DMS114 treated with DMSO at 0.1 percent for 48 hours (cell line): Measurements from ENCODE around the gene RHBDF2.

Experiments
- DNase-seq: peaks from one replicate; lab custom pipeline; 2025; ENCODE audit not compliant: unreplicated experiment; lab: John Stamatoyannopoulos, UW

RHBDF2 gene

DNA sequence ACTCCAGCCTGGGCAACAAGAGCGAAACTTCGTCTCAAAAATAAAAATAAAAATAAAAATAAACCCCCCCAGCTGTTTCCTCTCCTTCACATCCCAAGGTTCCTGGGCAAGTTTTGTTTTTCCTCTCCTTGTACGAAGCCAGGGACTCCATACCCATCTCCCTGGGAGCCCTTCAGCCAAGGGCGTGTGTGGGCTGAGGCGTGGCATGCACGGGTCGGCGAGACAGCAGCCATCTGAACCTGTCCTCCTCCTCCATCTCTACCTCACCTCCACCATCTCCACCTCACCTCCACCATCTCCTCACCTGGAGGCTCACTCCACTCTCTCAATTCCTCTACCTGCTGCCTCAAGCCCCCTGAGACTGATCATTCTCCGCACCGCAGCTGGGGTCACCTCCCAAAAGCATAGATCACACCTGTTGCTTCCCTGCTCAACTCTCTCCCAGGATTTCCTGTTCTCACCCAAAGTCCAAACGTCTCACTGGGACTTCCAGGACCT lies 16.9 kb downstream of the RHBDF2 start:
- no peak for DNase-seq

DNA sequence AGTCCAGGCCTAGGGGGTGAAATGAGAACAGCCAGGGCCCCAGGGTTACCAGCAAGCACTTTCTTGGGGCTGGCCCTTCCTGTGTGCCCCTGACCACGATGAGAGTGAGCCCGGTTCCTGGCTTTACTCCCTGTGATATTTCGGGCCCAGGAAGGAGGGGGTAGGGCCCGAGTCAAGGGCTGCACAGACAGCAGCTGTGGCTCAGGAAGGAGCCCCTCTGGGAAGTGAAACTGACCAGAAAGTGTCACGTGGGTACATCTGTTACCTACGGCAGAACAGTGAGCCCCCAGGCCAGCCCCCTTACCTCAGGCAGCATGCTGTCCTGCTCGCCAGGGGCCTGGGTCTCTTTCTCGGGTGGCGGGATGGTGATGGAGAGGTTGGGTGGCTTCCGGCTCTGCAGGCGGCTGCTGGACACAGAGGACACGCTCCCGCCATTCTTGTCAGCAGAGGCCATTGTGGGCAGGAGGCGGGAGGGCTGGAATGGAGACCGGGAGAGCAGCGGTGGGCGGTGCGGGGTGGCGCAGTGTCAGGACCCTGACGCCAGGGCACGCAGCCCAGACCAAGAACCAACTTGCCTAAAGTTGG lies 20.1 kb downstream of the RHBDF2 start:
- DNase-seq = no peak

DNA sequence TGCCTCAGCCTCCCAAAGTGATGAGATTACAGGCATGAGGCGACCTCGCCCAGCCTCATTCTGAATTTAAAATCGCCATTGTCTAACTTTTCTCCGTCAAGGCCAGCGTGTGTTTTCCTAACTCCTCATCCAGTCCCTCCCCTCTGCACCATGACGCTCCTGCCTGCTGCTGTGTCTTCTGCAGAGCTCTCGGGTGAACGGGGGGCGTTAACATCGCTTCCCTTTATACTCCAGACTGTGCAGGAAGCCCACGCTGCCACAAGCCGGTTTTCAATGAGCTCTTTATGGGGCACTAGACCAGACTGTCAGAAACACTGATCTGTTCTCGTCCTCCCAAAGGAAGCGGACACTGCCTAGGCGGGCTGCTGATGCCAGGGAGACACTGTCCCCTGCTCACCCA lies 20.6 kb downstream of the RHBDF2 start:
- DNase-seq = no peak

DNA sequence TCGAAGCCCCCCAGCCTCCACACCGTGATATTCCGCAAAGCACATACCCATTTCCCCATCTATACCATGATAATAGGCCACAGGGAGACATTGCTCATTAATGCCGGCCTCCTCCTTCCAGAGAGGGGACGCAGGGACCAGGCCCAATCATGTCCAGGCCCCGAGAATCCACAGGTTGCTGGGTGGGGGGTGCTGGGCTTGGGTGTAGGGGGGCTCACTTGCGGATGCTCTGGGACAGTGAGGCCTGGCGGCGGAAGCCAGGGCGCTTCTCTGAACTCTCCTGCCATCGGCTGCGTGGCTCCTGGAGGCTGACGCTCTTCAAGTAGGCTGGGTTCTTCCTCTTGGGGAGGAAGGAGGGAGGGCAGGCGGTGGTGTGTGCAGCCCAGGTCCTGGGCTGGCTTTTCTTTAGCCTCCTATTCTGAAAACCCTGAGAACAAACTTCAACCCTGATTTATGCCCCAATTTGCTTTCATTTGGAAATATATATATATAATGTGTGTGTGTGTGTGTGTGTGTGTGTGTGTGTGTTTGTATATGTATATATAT lies 21.6 kb downstream of the RHBDF2 start:
- no peak for DNase-seq

DNA sequence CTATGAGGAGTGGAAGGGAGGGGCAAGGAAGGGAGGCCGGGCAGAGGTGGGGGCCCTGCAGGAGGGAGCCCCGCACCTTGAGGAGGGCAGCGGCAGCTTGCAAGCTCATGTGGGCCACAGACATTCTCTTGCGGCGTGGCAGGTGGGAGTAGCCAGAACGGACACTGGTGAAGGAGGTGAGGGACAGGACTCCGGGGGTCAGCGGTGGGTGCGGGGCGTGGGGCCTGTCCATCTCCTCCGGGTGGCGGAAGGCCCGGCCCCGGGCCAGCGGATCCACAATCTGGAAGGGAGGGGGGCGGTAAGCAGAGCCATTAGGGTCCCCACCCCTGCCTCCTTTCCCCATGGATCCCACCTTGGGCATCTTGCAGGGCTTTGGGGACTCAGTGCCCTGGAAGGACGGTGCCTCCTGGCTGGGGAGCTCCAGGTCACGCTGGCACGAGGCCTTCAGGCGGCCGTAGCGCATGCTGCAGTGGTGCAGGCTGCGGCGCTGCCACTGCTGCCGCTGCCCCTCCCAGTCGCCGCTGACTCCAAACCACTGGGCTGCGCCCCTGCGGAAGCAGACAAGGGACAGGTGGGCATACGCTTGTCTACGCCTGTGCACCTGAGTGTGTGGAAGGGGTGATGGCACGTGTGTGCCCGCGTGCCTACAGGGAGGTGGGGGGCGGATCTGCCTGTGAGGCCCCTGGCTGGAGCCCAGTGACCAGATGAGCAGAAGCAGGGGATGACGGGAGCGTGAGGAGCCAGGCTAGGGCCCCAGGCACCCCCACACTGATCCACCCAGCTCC lies 22.3 kb downstream of the RHBDF2 start:
- DNase-seq = no peak

DNA sequence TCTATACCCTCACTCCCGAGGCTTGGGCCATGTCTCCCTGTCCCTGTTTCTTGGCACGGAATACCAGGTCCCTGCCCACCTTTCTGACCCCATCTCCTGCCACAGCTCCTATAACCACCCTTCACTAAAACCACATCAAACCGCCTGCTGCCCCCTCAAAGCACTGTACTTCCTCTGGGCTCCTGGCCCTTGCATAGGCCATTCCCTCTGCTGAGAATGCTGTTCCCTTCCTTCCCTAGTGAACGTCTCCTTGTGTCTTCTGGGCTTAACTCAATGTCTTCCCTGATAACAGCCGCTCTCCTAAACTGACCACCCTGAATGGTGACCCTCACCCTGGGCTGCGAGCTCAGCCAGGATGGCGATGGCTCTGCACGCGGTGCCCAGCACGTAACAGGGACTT lies 23.1 kb downstream of the RHBDF2 start:
- DNase-seq = no peak

DNA sequence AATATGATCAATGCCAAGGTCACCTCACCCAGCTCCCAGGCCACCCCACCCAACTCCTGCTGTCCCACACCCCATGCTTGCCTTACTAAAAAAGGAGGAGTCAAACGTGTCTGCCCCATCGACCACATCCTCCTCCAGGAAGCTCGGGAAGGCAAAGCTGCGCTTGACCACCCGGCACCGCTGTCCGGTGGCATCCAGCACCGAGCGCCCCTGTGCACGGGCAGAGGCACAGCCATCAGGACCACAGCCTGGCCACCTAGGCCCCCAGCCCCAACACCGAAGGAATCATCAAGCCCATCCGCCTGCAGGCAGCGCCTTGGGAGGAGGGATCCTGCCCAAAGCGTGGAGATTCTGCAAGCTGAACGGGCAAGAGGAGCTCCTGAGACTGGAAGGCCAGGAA lies 23.6 kb downstream of the RHBDF2 start:
- DNase-seq = no peak

DNA sequence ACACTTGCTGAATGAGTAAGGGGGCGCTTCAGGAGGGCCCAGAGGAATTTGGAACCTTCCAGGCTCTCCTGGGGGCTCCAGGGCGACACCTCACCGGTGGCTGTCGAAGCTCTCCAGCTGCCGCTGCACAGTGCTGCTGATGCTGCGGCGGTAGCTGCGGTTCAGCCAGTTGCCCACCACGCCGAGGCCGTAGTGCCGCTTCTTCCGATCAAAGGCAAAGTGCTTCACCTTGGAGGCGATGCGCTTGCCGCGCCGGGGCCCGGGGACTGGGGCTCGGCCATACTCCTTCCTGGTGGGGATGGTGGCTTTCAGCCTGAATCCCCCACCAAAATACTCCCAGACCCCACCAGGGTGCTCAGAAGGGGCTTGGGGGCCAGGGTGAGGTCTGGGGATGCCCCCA lies 24.5 kb downstream of the RHBDF2 start:
- DNase-seq = no peak

DNA sequence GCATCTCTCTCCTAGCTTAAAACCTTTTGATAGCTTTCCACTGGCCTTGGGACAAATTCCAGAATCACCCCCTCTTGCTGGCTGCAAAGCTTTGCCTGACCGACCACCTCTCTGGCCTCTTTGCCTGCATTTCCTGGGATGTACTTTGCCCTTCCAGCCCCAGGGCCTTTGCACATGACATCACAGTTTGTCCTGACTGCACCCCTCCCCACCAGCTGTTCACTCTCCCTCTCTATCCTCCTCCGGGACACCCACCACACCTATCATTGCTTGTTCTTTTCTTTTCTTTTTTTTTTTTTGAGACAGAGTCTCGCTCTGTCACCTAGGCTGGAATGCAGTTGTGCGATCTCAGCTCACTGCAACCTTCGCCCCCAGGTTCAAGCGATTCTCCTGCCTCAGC lies 25.9 kb downstream of the RHBDF2 start:
- DNase-seq = no peak

DNA sequence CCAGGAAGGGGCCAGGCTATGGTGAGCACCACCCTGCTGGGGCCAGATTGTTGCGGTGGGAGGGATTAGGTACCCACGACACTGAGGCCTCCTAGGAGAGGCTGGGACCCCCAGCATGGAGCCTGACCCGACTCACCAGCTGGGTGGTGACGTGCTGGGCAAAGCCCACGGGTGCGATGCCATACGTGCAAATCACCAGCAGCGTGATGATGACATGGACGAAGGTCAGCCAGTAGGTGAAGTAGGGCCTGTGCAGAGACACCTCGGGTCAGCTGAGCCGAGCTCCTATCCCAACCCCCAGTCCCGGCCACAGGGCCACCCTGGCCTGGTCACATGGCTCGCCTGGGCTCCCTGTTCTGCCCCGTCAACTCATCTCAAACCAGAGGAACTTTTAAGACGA lies 26.3 kb downstream of the RHBDF2 start:
- DNase-seq = no peak

DNA sequence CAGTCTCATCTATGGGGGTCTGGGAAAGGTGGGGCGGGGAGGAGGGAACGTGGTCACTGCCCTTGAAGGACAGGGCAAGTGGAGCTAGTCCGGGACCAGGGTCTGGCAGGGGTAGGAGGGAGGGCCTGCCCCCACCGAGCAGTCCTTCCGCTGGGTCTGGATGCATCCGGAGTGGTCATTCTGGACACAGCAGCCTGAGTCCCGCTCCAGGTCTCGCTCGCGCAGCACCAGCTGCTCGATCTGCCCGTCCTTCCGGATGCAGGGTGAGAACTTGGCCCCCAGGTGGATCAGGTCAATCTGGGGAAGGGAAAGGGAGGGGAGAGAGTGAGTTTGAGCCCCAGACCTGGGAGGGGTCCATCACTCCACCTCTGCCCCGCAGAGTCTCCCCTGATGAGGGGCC lies 27.0 kb downstream of the RHBDF2 start:
- no peak for DNase-seq

DNA sequence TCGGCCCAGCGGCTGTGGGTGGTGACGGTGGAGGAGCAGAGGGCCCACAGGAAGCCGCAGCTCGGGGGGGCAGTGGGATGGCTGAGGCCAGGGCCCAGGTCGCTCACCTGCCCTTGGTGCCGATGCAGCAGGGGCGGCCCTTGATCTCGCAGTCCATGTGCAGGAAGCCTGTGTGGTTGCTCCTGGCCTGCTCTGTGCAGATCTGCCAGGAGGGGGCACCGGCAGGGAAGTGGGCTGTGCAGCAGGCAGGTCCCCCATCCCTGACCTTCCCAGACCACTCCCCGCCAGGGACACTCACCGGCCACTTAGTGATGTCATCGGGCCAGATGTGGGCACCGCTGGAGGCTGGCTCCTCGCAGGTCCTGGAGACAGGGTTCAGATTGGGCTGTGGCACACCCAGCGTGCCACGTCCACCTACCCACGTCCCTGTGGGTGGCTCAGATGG lies 27.7 kb downstream of the RHBDF2 start:
- DNase-seq = no peak

DNA sequence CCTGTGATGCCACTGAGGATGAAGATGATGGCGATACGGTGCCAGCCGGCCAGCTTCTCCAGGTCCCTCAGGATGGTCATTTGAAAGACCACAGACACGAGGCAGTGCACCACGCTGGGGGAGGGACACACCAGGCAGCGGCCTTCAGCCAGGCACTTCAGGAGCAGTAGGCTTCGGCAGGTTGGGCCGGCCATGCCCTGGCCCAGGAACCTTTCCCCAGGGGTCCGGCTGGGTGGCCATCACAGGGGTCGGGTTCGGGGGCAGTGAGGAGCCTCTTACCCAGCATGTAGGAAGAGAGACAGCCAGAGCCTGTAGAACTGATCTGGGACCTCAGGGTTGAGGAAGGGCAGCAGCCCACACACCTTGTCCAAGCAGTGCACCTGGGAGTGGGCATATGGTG lies 28.5 kb downstream of the RHBDF2 start:
- no peak for DNase-seq

DNA sequence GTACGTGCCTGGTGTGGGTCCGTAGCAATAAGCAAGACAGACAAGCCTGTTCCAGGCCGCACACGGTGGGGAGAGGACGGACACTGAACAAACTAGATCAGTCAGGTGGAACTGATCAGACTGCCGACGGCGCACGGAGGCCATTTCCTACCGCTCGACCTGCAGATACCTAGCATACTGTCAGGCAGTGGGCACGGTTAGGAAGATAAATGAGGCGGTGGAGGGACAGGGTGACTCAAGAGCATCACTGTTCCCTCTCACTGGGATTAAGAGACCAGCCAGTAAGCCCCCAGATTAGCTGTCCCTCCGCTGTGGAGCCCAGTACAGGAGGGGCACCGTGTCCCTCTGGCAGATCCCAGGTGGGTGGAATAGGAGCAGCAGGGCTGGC lies 29.0 kb downstream of the RHBDF2 start:
- DNase-seq = no peak

DNA sequence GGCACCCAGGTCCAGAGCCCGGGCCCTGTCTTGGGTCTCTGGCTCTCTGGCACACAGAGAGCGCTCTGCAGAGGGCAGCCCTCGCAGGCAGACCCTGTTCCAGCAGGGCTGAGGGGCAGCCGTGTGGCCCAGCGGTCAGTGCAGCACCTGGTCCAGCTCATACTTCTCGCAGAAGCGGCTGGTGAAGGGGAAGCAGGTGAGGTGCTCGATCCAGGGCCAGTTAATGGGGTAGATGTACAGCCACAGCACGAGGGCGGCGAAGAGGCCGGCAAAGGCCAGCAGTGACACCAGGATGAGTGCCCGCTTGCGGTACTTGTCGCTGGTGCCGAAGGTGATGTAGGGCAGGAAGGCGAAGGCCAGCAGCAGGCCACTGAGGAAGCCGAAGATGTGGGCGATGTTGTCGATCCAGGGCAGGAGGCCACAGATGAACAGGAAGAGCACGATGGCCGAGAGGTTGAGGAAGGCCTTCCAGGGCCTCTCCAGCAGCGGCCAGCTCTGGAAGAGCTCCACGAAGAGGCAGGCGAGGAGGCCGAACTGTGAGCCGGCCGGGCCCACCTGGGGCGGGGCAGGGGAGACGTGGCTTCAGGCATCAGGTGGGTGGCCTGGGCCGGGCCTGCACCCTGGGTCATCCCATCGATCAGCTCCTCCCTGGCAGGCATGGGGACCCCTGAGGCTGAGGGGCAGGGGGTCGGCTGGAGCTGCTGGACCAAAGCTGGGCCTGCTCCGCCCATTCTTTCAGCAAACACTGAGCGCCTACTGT lies 29.5 kb downstream of the RHBDF2 start:
- no peak for DNase-seq

DNA sequence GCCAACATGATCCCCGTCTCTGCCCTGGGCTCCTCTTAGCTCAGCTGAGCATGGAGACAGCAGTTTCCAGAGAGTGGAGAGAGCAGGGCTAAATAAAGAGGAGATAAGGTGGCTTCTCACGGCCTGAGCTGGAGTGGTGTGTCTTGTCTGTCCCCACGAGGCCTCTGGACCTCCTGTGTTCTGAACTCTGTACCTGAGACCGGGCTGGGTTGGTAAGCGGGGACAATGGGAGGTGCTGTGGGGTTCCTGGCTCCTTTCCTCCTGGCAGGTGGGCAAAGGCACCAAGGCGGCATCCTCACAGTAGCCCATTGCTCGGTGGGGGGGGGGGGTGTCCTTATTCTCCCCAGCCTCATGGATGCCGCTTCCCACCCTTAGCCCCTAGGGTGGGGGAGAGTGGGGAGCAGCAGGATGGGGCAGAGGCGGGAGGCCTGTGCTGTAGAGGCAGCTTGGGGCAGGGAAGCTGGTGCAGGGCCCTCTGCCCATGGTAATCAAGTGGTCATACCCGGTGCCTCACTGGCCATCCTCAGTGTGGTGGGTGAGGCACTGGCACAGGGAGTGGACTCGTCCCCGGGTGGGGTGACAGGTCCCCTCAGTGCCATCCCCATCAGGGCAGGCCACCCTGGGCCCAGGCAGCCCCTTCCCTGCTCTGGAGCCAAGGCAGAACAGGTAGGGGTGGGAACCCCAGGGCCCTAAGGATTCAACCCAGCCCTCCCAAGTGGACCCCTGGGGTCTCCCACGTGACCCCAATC lies 31.1 kb downstream of the RHBDF2 start:
- no peak for DNase-seq

DNA sequence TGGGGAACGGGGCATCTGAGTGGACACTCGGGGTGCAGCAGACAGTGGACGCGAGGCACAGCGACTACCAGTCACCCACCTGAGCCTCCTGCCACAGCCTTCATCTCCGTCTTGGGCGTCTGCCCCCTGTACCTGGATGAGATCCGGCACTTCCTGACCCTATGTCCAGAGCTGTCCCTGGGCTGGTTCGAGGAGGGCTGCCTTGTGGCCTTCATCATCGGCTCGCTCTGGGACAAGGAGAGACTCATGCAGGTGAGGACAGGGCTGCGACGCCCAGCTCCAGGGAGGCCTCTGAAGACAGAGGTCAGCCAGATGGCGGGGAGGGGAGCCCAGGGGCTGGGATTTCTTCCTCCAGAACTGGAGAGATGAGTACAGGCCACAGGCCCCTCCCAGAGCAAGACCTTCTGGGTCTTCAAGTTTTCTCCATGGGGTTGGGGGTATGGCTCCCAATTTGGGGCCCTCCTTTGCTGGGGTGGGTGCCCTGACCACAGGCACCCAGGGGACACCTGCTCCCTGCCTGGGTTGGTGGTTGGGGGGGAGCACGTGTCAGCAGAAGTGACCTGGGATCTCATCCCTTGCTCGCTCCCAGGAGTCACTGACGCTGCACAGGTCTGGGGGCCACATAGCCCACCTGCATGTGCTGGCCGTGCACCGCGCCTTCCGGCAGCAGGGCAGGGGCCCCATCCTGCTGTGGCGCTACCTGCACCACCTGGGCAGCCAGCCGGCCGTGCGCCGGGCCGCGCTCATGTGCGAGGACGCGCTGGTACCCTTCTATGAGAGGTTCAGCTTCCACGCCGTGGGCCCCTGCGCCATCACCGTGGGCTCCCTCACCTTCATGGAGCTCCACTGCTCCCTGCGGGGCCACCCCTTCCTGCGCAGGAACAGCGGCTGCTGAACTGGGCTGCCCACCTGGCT lies 31.9 kb downstream of the RHBDF2 start:
- DNase-seq = no peak

DNA sequence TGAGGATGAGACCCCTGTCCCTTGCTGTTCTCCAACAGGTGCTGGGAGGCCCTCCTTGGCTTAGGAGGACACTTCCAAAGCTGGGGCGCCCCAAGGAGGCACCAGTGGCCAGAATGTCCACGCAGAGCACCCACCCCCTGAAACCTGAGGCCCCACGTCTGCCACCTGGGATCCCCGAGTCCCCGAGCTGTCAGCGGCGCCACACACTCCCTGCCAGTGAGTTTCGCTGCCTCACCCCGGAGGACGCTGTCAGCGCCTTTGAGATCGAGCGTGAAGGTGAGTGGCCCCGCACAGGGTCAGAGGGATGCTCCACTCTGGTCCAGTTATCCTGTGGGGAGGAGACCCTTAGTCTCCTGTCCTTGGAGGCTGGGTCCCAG lies 32.6 kb downstream of the RHBDF2 start:
- no peak for DNase-seq

DNA sequence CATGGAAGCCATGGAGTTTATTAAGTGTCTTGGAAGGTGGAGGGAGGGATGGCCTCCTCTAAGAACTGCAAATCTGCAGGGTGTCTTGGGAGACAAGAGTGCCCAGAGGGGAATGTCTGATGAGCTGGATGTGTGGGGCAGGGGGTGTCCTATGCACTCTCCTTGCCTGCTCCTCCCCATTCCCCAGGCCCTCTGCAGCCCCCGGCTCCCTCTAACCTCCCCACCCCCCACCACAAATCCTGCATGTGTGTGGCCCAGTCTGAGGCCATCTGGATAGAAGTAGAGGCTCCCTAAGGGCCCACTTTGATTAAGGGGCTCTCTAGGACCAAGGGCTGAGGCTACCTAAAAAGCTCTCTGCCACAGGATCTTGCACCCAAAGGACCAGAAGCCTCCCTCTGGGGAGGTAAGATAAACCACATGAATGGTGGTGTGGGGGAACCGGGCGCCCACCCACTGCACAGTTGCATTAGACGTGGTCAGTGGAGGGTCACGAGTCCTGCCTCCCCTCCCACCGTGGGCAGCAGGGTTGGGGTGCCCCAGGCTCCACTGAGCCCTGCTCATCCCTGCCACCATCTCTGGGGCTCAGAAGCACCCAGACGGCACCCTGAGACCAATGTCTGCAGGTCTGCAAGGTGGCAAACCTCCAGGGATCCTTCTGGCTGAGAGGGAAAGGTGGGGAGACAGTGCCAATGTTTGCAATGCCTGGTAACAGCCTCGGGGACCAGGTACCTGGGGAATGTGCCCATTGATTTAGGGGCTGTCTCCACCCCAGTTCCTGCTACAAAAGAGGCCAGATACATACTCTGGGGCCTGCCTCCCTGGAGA lies 33.2 kb downstream of the RHBDF2 start:
- no peak for DNase-seq
